ENCODE data around the gene SCNN1B.
A peak's percentile ranks its signal among the peaks of the same experiment; 100 is the strongest.

The SCNN1B gene

DNA sequence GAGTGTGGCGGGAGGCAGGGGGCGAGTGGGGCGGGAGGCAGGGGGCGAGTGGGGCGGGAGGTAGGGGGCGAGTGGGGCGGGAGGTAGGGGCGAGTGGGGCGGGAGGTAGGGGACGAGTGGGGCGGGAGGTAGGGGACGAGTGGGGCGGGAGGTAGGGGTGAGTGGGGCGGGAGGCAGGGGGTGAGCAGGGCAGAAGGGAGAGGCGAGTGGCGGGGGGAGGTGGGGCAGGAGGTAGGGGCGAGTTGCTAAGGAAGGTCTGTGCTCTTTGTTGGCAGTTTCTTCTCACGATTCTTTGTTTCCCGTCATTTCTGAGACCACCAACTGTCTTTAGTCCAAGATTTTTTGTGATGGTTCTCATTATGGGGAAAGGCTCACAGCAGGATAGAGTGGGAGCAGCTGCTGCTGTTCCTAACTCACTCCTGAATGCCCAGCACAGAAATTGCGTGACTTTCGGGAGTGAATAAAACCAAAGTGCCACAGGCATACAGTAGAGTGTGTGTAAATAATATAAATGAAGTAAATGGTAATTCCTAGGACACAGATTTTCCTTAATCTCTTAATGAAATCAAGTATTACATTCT is 106.2 kb downstream of the SCNN1B start:
- no peak for DNase-seq

DNA sequence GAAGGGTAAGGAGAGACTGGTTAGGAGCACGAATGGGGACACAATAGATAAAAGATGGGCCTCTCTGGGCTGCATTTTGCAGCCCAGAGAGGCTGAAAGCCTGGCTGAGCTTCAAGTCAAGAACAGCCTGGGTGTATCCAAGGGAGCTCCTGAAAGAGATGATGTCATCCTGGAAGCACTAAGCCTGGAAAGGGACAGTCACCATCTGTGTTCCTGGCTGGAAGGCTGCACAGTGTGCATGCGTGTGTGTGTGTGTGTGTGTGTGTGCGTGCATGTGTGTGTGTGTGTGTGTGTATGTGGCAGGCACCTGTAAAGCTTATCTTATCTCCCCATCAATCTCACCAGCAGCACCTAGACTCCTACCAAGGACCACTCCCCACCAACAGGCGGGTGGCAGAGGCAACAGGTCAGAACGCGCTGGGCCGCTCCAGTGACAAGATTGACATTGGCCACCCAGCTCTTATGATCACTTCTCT is 106.8 kb downstream of the SCNN1B start:
- DNase-seq = no peak

DNA sequence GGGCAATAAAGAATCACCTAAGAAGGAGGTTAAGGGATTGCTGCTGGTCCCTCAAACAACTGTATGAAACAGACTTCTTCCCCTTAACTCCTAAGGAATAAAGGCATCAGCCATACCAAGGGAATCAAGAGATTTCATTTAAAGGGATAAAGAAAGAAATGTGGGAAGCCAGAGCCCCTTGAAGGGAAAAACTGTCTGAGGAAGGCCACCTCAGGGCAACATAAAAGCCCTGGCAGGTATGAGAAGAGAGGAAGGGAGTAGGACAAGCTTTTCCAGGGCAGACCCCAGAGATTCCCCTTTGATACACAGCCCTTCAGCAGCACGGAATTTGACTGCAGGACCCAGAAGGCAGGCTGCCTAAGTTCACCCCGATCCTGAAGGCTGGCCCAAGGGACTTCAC is 107.4 kb downstream of the SCNN1B start:
- no peak for DNase-seq

DNA sequence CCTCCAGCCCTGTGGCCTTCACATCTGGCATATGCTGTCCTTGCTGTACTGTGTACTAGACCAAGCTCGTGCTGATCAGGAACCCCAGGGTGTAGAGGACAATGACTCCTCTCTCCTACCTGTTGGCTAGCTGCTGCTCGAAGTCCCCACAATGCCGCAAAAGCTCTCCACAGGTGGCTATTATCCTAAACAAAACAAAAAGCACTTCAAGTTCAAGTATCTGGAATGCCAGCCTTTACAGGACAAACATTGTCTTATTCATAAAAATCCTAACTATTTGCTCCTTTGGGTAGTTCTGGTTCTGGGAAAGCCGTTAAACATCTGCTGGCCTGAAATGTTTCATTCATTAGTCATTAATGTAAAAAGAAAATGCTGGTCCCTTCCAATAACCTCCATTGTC is 108.1 kb downstream of the SCNN1B start:
- DNase-seq = no peak

DNA sequence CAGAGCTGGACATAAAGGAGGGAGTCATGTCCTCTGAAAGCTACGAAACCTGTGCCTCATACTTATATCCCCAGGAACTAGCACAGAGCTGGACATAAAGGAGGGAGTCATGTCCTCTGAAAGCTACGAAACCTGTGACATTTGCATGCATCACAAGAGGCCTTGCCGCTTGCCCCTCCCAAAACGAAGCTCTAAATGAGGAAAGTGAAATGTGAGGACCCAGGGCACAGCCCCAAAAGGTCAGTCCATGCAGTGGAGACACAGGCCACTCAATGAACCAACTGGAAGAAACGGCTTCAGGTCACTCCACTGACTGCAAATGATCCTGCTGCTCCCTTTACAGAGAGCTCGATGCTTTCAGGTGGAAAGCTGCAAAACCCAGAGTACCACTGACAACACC is 112.6 kb downstream of the SCNN1B start:
- DNase-seq = no peak

DNA sequence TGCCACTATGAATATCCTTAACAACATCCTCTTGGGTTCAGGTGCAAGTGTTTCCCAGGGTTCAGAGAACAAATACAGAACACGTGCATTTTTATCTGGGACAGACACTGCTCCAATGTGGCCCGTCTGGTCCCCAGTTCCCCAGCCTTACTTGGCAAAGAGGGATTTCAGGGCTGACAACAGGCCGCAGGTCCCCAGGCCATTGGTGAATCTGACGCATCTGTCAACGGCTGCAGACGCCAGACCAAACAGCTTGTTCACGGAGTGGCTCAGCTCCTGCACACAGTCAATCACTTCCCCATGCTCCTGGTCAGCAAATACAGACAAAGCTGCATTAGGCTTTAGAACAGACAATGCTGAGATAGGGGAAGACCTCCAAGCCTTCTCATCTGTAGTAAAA is 114.7 kb downstream of the SCNN1B start:
- DNase-seq = no peak

DNA sequence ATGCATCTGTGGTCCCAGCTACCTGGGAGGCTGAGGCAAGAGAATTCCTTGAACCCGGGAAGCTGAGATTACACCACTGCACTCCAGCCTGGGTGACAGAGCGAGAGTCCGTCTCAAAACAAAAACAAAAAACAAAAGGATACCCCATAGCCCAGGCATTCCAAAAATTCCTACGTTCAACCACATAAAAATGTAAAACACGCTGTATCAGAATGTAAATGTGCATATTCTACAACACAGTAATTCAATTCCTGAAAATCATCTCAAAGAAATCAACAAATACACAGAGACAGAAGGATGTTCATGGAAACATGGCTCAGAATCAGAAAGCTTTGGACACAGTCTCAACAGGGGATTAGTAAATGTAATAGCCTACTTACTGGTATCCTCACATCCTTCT is 117.9 kb downstream of the SCNN1B start:
- no peak for DNase-seq

DNA sequence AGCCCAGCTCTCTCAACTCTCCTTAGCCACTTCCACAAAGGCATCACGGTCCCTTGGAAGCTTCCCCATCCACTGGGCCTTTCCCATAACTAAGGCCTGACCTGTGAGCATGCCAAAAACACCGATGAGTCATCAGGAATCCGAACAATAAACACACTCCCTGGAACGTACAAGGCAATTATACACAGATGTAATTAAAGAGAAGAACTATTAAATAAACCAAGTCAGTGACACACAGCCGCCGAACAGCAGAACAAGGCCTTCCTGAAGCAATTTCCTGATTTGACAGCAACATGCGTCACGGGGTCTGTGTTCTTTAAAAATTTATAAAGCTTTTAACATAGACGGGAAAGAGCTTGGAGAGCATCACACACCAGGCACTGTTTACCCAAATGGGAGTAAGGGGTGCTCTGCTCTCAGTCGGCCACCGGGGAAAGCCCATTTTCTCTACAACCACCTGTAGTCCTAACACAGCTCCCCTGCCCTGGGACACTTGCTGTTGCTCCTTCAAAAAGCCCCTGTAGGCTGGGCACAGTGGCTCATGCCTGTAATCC is 121.5 kb downstream of the SCNN1B start:
- DNase-seq = peak; percentile 12

DNA sequence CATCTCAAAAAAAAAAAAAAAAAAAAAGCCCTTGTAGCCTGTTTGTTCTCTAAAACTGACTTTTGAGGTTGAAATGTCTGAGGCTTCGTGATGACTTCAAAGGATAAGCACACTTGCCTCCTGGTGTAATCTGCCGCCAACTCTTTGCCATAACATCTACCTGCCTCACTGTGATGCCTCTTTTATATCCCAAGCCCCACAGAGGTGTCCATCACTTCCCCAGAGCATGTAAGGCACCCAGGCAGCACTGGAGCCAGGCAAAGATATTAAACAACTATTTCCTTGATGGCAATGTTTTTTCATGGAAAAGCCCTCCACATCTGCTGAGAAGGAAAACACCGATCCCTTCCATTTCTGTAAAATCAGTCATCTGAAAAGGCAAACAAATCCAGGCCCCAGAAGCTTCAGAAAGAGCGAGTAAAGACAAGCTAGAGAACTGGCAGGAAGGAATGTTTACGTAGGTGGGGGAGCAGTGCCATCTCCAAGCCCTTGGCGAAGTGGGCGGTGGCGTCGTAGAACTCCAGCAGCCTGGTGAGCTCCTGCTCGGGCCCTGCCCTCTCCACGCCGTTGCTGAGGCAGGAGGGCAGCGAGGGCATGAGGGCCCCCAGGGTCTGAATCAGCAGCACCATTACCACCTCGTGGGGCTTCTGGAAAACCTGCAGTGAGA is 122.3 kb downstream of the SCNN1B start:
- peak; percentile 37 for DNase-seq

DNA sequence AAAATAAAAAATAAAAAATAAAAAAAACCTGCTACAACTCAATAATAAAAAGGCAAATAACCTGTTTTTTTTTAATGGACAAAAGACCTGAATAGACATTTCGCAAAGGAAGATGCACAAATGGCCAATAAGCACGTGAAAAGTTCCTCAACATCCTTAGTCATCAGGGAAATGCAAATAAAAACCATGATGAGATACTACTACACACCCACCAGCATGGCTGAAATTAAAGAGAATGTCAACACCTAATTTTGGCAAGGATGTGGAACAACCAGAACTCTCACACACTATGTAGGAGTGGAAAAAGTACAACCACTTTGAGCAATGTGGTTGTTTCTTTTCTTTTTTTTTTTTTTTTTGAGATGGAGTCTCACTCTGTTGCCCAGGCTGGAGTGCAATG is 126.2 kb downstream of the SCNN1B start:
- DNase-seq = no peak

Data from right kidney (tissue), 1 donor.